ENCODE measurements around the gene KLHL30.

GRCh38 chr2:238120463-238121298, 17.8 kb upstream of the KLHL30 start:
- no peak for TF ChIP-seq ZFP3 (CRISPR knock-in tag; IDR thresholded peaks at IDR 0.05)
- TF ChIP-seq, protein P1, sequence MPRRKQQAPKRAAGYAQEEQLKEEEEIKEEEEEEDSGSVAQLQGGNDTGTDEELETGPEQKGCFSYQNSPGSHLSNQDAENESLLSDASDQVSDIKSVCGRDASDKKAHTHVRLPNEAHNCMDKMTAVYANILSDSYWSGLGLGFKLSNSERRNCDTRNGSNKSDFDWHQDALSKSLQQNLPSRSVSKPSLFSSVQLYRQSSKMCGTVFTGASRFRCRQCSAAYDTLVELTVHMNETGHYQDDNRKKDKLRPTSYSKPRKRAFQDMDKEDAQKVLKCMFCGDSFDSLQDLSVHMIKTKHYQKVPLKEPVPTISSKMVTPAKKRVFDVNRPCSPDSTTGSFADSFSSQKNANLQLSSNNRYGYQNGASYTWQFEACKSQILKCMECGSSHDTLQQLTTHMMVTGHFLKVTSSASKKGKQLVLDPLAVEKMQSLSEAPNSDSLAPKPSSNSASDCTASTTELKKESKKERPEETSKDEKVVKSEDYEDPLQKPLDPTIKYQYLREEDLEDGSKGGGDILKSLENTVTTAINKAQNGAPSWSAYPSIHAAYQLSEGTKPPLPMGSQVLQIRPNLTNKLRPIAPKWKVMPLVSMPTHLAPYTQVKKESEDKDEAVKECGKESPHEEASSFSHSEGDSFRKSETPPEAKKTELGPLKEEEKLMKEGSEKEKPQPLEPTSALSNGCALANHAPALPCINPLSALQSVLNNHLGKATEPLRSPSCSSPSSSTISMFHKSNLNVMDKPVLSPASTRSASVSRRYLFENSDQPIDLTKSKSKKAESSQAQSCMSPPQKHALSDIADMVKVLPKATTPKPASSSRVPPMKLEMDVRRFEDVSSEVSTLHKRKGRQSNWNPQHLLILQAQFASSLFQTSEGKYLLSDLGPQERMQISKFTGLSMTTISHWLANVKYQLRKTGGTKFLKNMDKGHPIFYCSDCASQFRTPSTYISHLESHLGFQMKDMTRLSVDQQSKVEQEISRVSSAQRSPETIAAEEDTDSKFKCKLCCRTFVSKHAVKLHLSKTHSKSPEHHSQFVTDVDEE (CRISPR knock-in tag; IDR thresholded peaks at IDR 0.05), result no peak

All from SK-N-SH treated with all-trans-retinoic acid at 6 μM for 48 hours (cell line).